Choroid plexus epithelial cell (primary cell): ENCODE measurements around the gene TMEM266.

Experiments used
- DNase-seq: peaks from one replicate; pipeline ENCODE4 v3.0.0-alpha.2; 2010; ENCODE audit warnings: low read depth
- H3K4me3 ChIP-seq: 2 replicates; pipeline ENCODE4 v1.5.1; 2011; ENCODE audit warnings: low read depth, mild to moderate bottlenecking, control low read depth, low read length, moderate library complexity
- CTCF ChIP-seq: conservative IDR thresholded peaks from 2 replicates; pipeline ENCODE4 v1.5.1; 2011; ENCODE audit warnings: low read depth, mild to moderate bottlenecking, control low read depth, inconsistent platforms, low read length, moderate library complexity

TMEM266 gene

GRCh38 chr15:76174654-76175053, 114.9 kb downstream of the TMEM266 start:
- H3K4me3 ChIP-seq = no peak overlapping the region
- no peak for TF ChIP-seq CTCF
- no peak for DNase-seq

GRCh38 chr15:76175442-76175841, 115.7 kb downstream of the TMEM266 start:
- H3K4me3 ChIP-seq = no peak overlapping the region
- DNase-seq = no peak
- no peak for TF ChIP-seq CTCF

- H3K4me3 ChIP-seq = no peak overlapping the region
- no peak for TF ChIP-seq CTCF
- no peak for DNase-seq
These were observed 116.3 kb downstream of the TMEM266 start for GRCh38 chr15:76176059-76176458.

- no peak for TF ChIP-seq CTCF
These were observed 116.8 kb downstream of the TMEM266 start for GRCh38 chr15:76176487-76177085.

GRCh38 chr15:76177491-76178040, 117.8 kb downstream of the TMEM266 start:
- DNase-seq = no peak
- no peak for TF ChIP-seq CTCF
- no peak overlapping the region for H3K4me3 ChIP-seq

More at GRCh38 chr15:76176487-76177085, 116.8 kb downstream of the TMEM266 start:
- no peak overlapping the region for H3K4me3 ChIP-seq
- DNase-seq = no peak

GRCh38 chr15:76178296-76179000, 118.7 kb downstream of the TMEM266 start:
- DNase-seq = no peak
- TF ChIP-seq CTCF = no peak
- no peak overlapping the region for H3K4me3 ChIP-seq
